ENCODE results near the gene APBB2. TPM values are rescaled to one million over a fixed set of nuclear protein-coding genes. Genes with fewer than 3 reads are reported as not detected.
A peak's percentile ranks its signal among the peaks of the same experiment; 100 is the strongest.

APBB2 gene
- total RNA-seq, 1 donor from 2014 or later: 63.2 TPM

GRCh38 chr4:40990236-40990898, 224.0 kb downstream of the APBB2 start:
- DNase-seq (ENCODE audit: low spot score in 2 of 2, unreplicated experiment in 2 of 2): no peak
- no peak for TF ChIP-seq CTCF (IDR thresholded peaks at IDR 0.05; ENCODE audit: unreplicated experiment)
- H3K27ac Mint-ChIP-seq: no peak overlapping the region
- H3K4me1 Mint-ChIP-seq: peaks cover 3% of the 10 kb centered on the region
- no peaks in the 10 kb centered on the region for H3K36me3 Mint-ChIP-seq
- no peaks in the 10 kb centered on the region for H3K27me3 Mint-ChIP-seq (ENCODE audit: low read depth)
- H3K9me3 Mint-ChIP-seq: no peaks in the 10 kb centered on the region
- H3K4me3 Mint-ChIP-seq: no peak overlapping the region

GRCh38 chr4:40987151-40987550, 227.2 kb downstream of the APBB2 start:
- Mint-ChIP-seq H3K4me1 (peaks cover 3% of the 10 kb centered on the region), H3K27me3 (ENCODE audit: low read depth) (no peaks in the 10 kb centered on the region), H3K27ac (no peak overlapping the region)

GRCh38 chr4:40986375-40986774, 228.0 kb downstream of the APBB2 start:
- Mint-ChIP-seq H3K4me1 (no peaks in the 10 kb centered on the region), H3K27me3 (ENCODE audit: low read depth) (no peaks in the 10 kb centered on the region), H3K9me3 (no peaks in the 10 kb centered on the region), H3K36me3 (no peaks in the 10 kb centered on the region), H3K4me3 (no peak overlapping the region), H3K27ac (no peak overlapping the region)
- no peak for DNase-seq (ENCODE audit: low spot score in 2 of 2, unreplicated experiment in 2 of 2)
- TF ChIP-seq CTCF (IDR thresholded peaks at IDR 0.05; ENCODE audit: unreplicated experiment): no peak

More at GRCh38 chr4:40987151-40987550, 227.2 kb downstream of the APBB2 start:
- no peak for DNase-seq (ENCODE audit: low spot score in 2 of 2, unreplicated experiment in 2 of 2)
- no peak for TF ChIP-seq CTCF (IDR thresholded peaks at IDR 0.05; ENCODE audit: unreplicated experiment)
- H3K36me3 Mint-ChIP-seq: no peaks in the 10 kb centered on the region
- no peak overlapping the region for H3K4me3 Mint-ChIP-seq
- no peaks in the 10 kb centered on the region for H3K9me3 Mint-ChIP-seq

- H3K36me3 Mint-ChIP-seq: peaks cover 2% of the 10 kb centered on the region
- no peaks in the 10 kb centered on the region for H3K4me1 Mint-ChIP-seq
- no peak overlapping the region for H3K27ac Mint-ChIP-seq
- no peak overlapping the region for H3K4me3 Mint-ChIP-seq
- no peak for DNase-seq (ENCODE audit: low spot score in 2 of 2, unreplicated experiment in 2 of 2)
- TF ChIP-seq CTCF (IDR thresholded peaks at IDR 0.05; ENCODE audit: unreplicated experiment): no peak
- H3K27me3 Mint-ChIP-seq (ENCODE audit: low read depth): no peaks in the 10 kb centered on the region
- no peaks in the 10 kb centered on the region for H3K9me3 Mint-ChIP-seq
These were observed 230.3 kb downstream of the APBB2 start for GRCh38 chr4:40984051-40984450.

GRCh38 chr4:40980318-40980883, 233.9 kb downstream of the APBB2 start:
- Mint-ChIP-seq H3K36me3 (peaks cover 2% of the 10 kb centered on the region), H3K4me3 (no peak overlapping the region), H3K9me3 (no peaks in the 10 kb centered on the region), H3K4me1 (peaks cover 6% of the 10 kb centered on the region), H3K27me3 (ENCODE audit: low read depth) (no peaks in the 10 kb centered on the region), H3K27ac (no peak overlapping the region)
- peak; percentile 13 for TF ChIP-seq CTCF (IDR thresholded peaks at IDR 0.05; ENCODE audit: unreplicated experiment)
- no peak for DNase-seq (ENCODE audit: low spot score in 2 of 2, unreplicated experiment in 2 of 2)
